A549 (cell line): ENCODE data around the gene FMNL3.

ENCODE experiments used
- BHLHE40 ChIP-seq: IDR thresholded peaks from 2 replicates; pipeline ENCODE4 v1.6.1; 2012; ENCODE audit warnings: low read depth, low read length, inconsistent platforms
- CBX8 ChIP-seq: fragments of 200-600 bp; sonication (generic); IDR thresholded peaks from 2 replicates; pipeline ENCODE4 v1.6.1; 2016
- CHD2 ChIP-seq: fragments of 150-350 bp; IDR thresholded peaks from 2 replicates; pipeline ENCODE4 v1.6.1; 2014; ENCODE audit warnings: low read length; ENCODE audit not compliant: partially characterized antibody
- CTCF ChIP-seq: fragments of >200 bp; sonication (Bioruptor Twin); formaldehyde crosslinking; IDR thresholded peaks from 3 replicates; pipeline ENCODE4 v1.5.1; 2016
- E2F6 ChIP-seq: IDR thresholded peaks from 2 replicates; pipeline ENCODE4 v1.6.1; 2012; ENCODE audit warnings: low read depth, borderline replicate concordance
- ELK1 ChIP-seq: fragments of 150-350 bp; IDR thresholded peaks from 2 replicates; pipeline ENCODE4 v1.6.1; 2014; ENCODE audit warnings: low read depth, mild to moderate bottlenecking, low read length
- EP300 ChIP-seq, 2 experiments: fragments of >200 bp; sonication (Bioruptor Twin); formaldehyde crosslinking; IDR thresholded peaks; 2 replicates in 1 of 2; 3 replicates in 1 of 2; pipeline ENCODE4 v1.6.1; 2016 to 2017
- JUNB ChIP-seq: fragments of >200 bp; sonication (Bioruptor Twin); formaldehyde crosslinking; IDR thresholded peaks from 2 replicates; pipeline ENCODE4 v1.6.1; 2016
- MAX ChIP-seq: IDR thresholded peaks from 2 replicates; pipeline ENCODE4 v1.6.1; 2012
- MYC ChIP-seq: IDR thresholded peaks from 2 replicates; pipeline ENCODE4 v1.6.1; 2012; ENCODE audit warnings: mild to moderate bottlenecking, inconsistent platforms, low read length, improper control_type of control experiment, borderline replicate concordance
- POLR2A ChIP-seq: IDR thresholded peaks from 2 replicates; pipeline ENCODE4 v1.6.1; 2012; ENCODE audit warnings: mild to moderate bottlenecking, low read length
- RCOR1 ChIP-seq: fragments of 150-350 bp; IDR thresholded peaks from 2 replicates; pipeline ENCODE4 v1.6.1; 2014; ENCODE audit warnings: antibody characterized with exemption, low read length, low read depth
- REST ChIP-seq: fragments of 200-600 bp; sonication (generic); IDR thresholded peaks from 2 replicates; pipeline ENCODE4 v1.6.1; 2016; ENCODE audit warnings: antibody characterized with exemption, mild to moderate bottlenecking, moderate library complexity
- USF2 ChIP-seq: fragments of 450-650 bp; IDR thresholded peaks from 2 replicates; pipeline ENCODE4 v1.6.1; 2014; ENCODE audit warnings: antibody characterized with exemption

GRCh38 chr12:49706351-49707127 is 666 bp downstream of the FMNL3 start:
- no peak for TF ChIP-seq CTCF
- TF ChIP-seq POLR2A = no peak
- no peak for TF ChIP-seq ELK1
- TF ChIP-seq EP300 (IDR thresholded peaks at IDR 0.05) = no peak
- TF ChIP-seq BHLHE40 = no peak
- no peak for TF ChIP-seq RCOR1
- no peak for TF ChIP-seq MAX
- no peak for TF ChIP-seq REST
- TF ChIP-seq USF2 = no peak
- no peak for TF ChIP-seq E2F6
- no peak for TF ChIP-seq CHD2
- TF ChIP-seq CBX8 = no peak
- no peak for TF ChIP-seq JUNB
- TF ChIP-seq MYC = no peak
